ENCODE measurements around the gene SDF4. TPM values are rescaled to one million over a fixed set of nuclear protein-coding genes. Genes with fewer than 3 reads are reported as not detected.

SDF4 gene
- total RNA-seq, 1 experiment from 2014 or later: 254 TPM

GRCh38 chr1:1235016-1235744, 3.4 kb upstream of the SDF4 start:
- H4K20me1 ChIP-seq (ENCODE audit: low read length): peaks cover under 1% of the 10 kb centered on the region; the same call in 1 of the 2 replicates
- intact Hi-C loops (cut with micrococcal nuclease): loop anchor here (5.0 kb wide), 1 partner anchor 57 kb away; no protein-coding TSS in a partner anchor
- no peak overlapping the region for H3K9ac ChIP-seq (ENCODE audit: low read length)
- ChIA-PET POLR2A (ENCODE audit: unreplicated experiment) (no interaction called here), CTCF (no interaction called here)
- H3K4me1 ChIP-seq (ENCODE audit: insufficient read depth, low read length): peaks cover 66% of the 10 kb centered on the region
- no peak overlapping the region for H3K4me2 ChIP-seq (ENCODE audit: low read length)
- H3K9me2 ChIP-seq (replicated peaks; ENCODE audit: low read length): no peaks in the 10 kb centered on the region
- no TSS peak for BruUV-seq (replicated peaks)
- ATAC-seq (no peak), DNase-seq (no peak)
- no peaks in the 10 kb centered on the region for H3K27me3 ChIP-seq (ENCODE audit: low read length)
- no peaks in the 10 kb centered on the region for H3K9me3 ChIP-seq (ENCODE audit: low read length)
- H3K27ac ChIP-seq (ENCODE audit: low read length): no peak overlapping the region
- H3K4me3 ChIP-seq (ENCODE audit: low read length): no peak overlapping the region
- no peak overlapping the region for H2AFZ ChIP-seq (ENCODE audit: low read length)
- H3K36me3 ChIP-seq (ENCODE audit: low read depth, low read length): no peaks in the 10 kb centered on the region
- H3F3A ChIP-seq (ENCODE audit: low read length, unreplicated experiment): no peaks in the 10 kb centered on the region
- TF ChIP-seq CTCF (conservative IDR thresholded peaks at IDR 0.05; ENCODE audit: low read depth, low read length) (no peak), EZH2 (IDR thresholded peaks at IDR 0.05; ENCODE audit: low read length, unreplicated experiment) (no peak), EZH2phosphoT487 (IDR thresholded peaks at IDR 0.05; ENCODE audit: borderline replicate concordance, low read length) (no peak)
- peaks cover 50% of the 10 kb centered on the region for H3K79me2 ChIP-seq (ENCODE audit: low read length)

- H3K9me2 ChIP-seq (replicated peaks; ENCODE audit: low read length): no peaks in the 10 kb centered on the region
- ATAC-seq (no peak), DNase-seq (no peak)
- ChIA-PET POLR2A (ENCODE audit: unreplicated experiment) (no interaction called here), CTCF (no interaction called here)
- H3K4me2 ChIP-seq (ENCODE audit: low read length): peak overlapping the region; percentile 78
- H3K79me2 ChIP-seq (ENCODE audit: low read length): peaks cover 59% of the 10 kb centered on the region
- TF ChIP-seq EZH2phosphoT487 (IDR thresholded peaks at IDR 0.05; ENCODE audit: borderline replicate concordance, low read length) (no peak), CTCF (conservative IDR thresholded peaks at IDR 0.05; ENCODE audit: low read depth, low read length) (no peak), EZH2 (IDR thresholded peaks at IDR 0.05; ENCODE audit: low read length, unreplicated experiment) (no peak)
- H3K9ac ChIP-seq (ENCODE audit: low read length): peak overlapping the region; percentile 52; the same call in 1 of the 2 replicates
- H2AFZ ChIP-seq (ENCODE audit: low read length): no peak overlapping the region
- no peaks in the 10 kb centered on the region for H3K9me3 ChIP-seq (ENCODE audit: low read length)
- peaks cover 9% of the 10 kb centered on the region for H4K20me1 ChIP-seq (ENCODE audit: low read length)
- no peak overlapping the region for H3K27ac ChIP-seq (ENCODE audit: low read length)
- intact Hi-C loops (cut with micrococcal nuclease): no loop called here
- H3K27me3 ChIP-seq (ENCODE audit: low read length): no peaks in the 10 kb centered on the region
- H3K4me1 ChIP-seq (ENCODE audit: insufficient read depth, low read length): peaks cover 63% of the 10 kb centered on the region
- H3F3A ChIP-seq (ENCODE audit: low read length, unreplicated experiment): no peaks in the 10 kb centered on the region
- peak overlapping the region; percentile 65 for H3K4me3 ChIP-seq (ENCODE audit: low read length)
- no TSS peak for BruUV-seq (replicated peaks)
- H3K36me3 ChIP-seq (ENCODE audit: low read depth, low read length): peaks cover 5% of the 10 kb centered on the region; the same call in 1 of the 2 replicates
These were observed 2.5 kb upstream of the SDF4 start for GRCh38 chr1:1234180-1234808.

GRCh38 chr1:1233567-1233892, 1.7 kb upstream of the SDF4 start:
- CTCF ChIA-PET: no interaction called here
- peak overlapping the region; percentile 52 for H3K9ac ChIP-seq (ENCODE audit: low read length)
- no peak overlapping the region for H2AFZ ChIP-seq (ENCODE audit: low read length)
- H3K9me2 ChIP-seq (replicated peaks; ENCODE audit: low read length): no peaks in the 10 kb centered on the region
- TF ChIP-seq EZH2 (IDR thresholded peaks at IDR 0.05; ENCODE audit: low read length, unreplicated experiment) (no peak), EZH2phosphoT487 (IDR thresholded peaks at IDR 0.05; ENCODE audit: borderline replicate concordance, low read length) (no peak), CTCF (conservative IDR thresholded peaks at IDR 0.05; ENCODE audit: low read depth, low read length) (no peak)
- peaks cover 6% of the 10 kb centered on the region for H3K36me3 ChIP-seq (ENCODE audit: low read depth, low read length)
- H3K4me1 ChIP-seq (ENCODE audit: insufficient read depth, low read length): peaks cover 55% of the 10 kb centered on the region
- H3K79me2 ChIP-seq (ENCODE audit: low read length): peaks cover 66% of the 10 kb centered on the region
- DNase-seq (peak; percentile 23), ATAC-seq (no peak)
- H3K4me3 ChIP-seq (ENCODE audit: low read length): peak overlapping the region; percentile 65
- H3F3A ChIP-seq (ENCODE audit: low read length, unreplicated experiment): no peaks in the 10 kb centered on the region
- H3K9me3 ChIP-seq (ENCODE audit: low read length): no peaks in the 10 kb centered on the region
- no peaks in the 10 kb centered on the region for H3K27me3 ChIP-seq (ENCODE audit: low read length)
- peaks cover 15% of the 10 kb centered on the region for H4K20me1 ChIP-seq (ENCODE audit: low read length)
- H3K4me2 ChIP-seq (ENCODE audit: low read length): peak overlapping the region; percentile 78
- peak overlapping the region; percentile 2; the same call in 1 of the 2 replicates for H3K27ac ChIP-seq (ENCODE audit: low read length)
- POLR2A ChIA-PET (ENCODE audit: unreplicated experiment): no interaction called here
- intact Hi-C loops (cut with micrococcal nuclease): no loop called here
- no TSS peak for BruUV-seq (replicated peaks)

Data from PC-3 (cell line).